Natural killer cell treated with Interleukin-12 subunit alpha and Interleukin-12 subunit beta and Interleukin-15 and Interleukin-18, amount 100 ng/mL, for 72 hours (primary cell): ENCODE results near the gene HOXD4. TPM values are rescaled to one million over a fixed set of nuclear protein-coding genes. Genes with fewer than 3 reads are reported as not detected.
A peak's percentile ranks its signal among the peaks of the same experiment; 100 is the strongest.

Experiments
- ATAC-seq, 2 donors: fragments of 150-1000 bp; cut with Tn5 transposase in 1 of 2; sonication (Bioruptor Pico), chemical (Tn5 transposase) in 1 of 2; 2 replicates each; pipeline ENCODE4 v1.10.0; 2021
- DNase-seq: peaks from one replicate; pipeline ENCODE4 v3.0.0; 2022; ENCODE audit warnings: low spot score
- H3K27ac Mint-ChIP-seq, 2 donors: 1 replicate in 1 of 2; 2 replicates in 1 of 2; pipeline ENCODE4 v1.8.0; 2022; ENCODE audit warnings: mixed read lengths in 2 of 2, mild to moderate bottlenecking in 1 of 2, moderate library complexity in 1 of 2
- H3K27me3 Mint-ChIP-seq, 2 donors: 1 replicate in 1 of 2; 2 replicates in 1 of 2; pipeline ENCODE4 v1.8.0; 2022; ENCODE audit warnings: mixed read lengths in 2 of 2
- H3K36me3 Mint-ChIP-seq: one replicate; pipeline ENCODE4 v1.8.0; 2022; ENCODE audit warnings: mixed read lengths
- H3K4me1 Mint-ChIP-seq, 2 donors: 1 replicate in 1 of 2; 2 replicates in 1 of 2; pipeline ENCODE4 v1.8.0; 2022; ENCODE audit warnings: low read depth in 2 of 2, mixed read lengths in 2 of 2, mild to moderate bottlenecking in 1 of 2
- H3K4me3 Mint-ChIP-seq: one replicate; pipeline ENCODE4 v1.8.0; 2022; ENCODE audit warnings: mixed read lengths
- H3K9me3 Mint-ChIP-seq: 2 replicates; pipeline ENCODE4 v1.8.0; 2022; ENCODE audit warnings: mixed read lengths
- total RNA-seq, 2 donors: library from RNA; stranded (reverse); gene quantifications; one replicate each; pipeline ENCODE4 v1.2.3, GENCODE V29; 2022

The HOXD4 gene
- total RNA-seq, 2 donors from 2014 or later, result not detected

DNA sequence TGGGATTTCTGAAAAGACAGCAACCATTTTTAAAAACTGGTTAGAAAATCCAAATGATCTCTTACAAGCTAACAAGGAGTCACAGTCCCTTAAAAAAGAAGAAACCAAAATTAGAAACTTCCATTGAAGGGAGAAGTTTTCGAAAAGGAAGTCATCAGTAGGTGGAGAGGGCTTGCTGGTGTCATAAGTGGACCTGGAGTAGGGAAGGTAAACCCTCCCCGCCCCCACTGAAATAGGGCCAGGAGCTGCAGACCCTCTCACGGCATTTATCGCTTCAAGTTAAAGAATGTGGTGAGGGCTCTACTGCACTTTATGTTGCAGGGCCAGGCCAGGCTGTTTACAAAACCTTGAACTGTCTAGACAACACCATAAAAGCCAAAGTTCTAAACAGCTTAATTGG, 41.4 kb upstream of the HOXD4 start:
- Mint-ChIP-seq H3K36me3 (peaks cover 7% of the 10 kb centered on the region), H3K4me1 (peaks cover 8 to 16% of the 10 kb centered on the region in 2 donors), H3K27ac (no peak overlapping the region), H3K4me3 (no peak overlapping the region), H3K27me3 (peaks cover 55 to 69% of the 10 kb centered on the region in 2 donors), H3K9me3 (no peaks in the 10 kb centered on the region)
- ATAC-seq (no peak), DNase-seq (no peak)

DNA sequence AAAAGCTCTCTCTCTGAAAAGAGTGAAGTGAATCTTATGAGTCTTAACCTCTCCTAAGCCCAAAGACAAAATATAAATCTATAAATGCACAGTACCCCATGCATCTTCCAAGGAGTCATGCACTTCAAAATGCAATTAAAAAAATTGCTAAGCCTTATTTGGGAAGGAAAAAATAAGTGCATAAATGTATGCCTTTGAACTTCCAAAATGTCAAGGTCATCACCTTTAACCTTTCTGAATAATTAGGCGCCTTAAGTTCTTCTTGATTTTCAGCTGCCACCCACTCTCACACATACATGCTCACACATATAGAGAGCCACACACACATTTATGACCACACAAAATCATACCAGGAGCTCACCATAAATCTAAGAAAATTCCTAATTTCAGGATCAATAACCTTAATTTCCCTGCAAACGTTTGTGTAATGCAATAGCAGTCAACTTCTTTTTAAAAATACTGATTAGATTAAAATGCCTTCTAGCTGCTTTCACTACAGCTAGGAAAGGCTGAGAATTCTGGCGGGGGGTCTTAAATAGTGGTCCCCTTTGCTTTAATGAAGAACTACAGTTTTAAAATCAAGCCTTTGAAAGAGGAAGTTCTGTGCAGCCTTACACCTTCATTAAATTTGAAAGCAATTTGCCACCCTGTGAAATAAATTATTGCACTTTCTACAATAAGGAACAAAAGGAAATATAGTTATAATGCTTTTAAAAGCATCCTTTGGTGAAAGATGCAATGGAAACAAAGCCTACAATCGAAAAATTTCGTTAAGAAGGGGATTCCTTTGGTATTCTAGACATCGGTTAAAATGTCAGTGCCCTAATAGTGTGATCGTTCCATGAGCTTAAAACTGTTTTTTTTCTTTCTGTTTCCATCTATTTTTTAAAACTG, 40.7 kb upstream of the HOXD4 start:
- Mint-ChIP-seq H3K4me3 (no peak overlapping the region), H3K9me3 (no peaks in the 10 kb centered on the region), H3K27ac (no peak overlapping the region), H3K27me3 (peaks cover 48 to 66% of the 10 kb centered on the region in 2 donors), H3K4me1 (peaks cover 8 to 13% of the 10 kb centered on the region in 2 donors), H3K36me3 (peaks cover 7% of the 10 kb centered on the region)
- no peak for ATAC-seq
- no peak for DNase-seq

DNA sequence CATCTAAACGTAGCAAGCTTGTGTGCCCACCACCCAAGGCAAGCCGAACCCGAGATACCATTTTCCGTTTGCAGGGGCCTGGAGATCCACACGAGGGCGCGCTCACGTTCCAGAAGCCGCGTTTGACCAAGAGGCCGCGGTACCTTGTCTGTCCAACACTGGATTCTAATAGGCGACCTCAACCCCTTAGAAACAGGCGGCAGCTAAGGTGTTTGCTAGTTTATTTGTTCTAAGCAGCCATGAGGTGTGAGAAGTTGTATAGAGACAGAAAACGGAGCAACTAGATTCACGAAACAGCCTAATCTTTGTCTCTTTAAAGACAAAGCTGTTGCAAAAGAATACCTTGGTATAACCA, 40.1 kb upstream of the HOXD4 start:
- Mint-ChIP-seq H3K4me1 (peaks cover 2 to 8% of the 10 kb centered on the region in 2 donors), H3K36me3 (peaks cover 2% of the 10 kb centered on the region), H3K27ac (no peak overlapping the region), H3K27me3 (peaks cover 43 to 62% of the 10 kb centered on the region in 2 donors), H3K4me3 (no peak overlapping the region), H3K9me3 (no peaks in the 10 kb centered on the region)
- no peak for DNase-seq
- ATAC-seq, result no peak

DNA sequence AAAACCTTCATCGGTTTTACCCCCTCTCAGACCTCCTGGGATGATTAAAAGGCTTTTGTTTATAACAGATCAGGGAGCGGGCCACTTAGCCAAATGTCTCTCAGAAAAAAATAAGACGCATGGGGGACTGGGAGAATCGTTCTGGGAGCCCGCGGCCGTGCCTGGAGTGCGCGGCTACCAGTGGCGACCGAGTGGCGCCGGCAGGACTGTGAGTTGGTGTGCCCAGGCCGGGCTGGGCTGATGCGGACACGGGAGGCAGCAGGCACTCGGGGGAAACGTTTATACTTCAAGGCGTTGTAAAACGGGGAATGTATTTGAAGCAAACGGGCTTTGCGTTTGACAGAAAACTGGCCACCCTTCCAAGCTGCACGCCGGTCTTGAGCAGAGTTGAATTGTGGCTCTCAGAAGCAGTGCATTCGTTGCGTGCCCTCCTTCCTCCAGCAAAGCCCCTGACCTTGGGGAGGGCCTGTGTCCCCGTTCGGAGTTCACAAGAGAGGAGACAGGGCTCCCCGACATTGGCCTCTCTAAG, 39.4 kb upstream of the HOXD4 start:
- Mint-ChIP-seq H3K4me3 (no peak overlapping the region), H3K9me3 (no peaks in the 10 kb centered on the region), H3K27me3 (peaks cover 48 to 64% of the 10 kb centered on the region in 2 donors), H3K27ac (no peak overlapping the region), H3K4me1 (peaks cover 0 to 6% of the 10 kb centered on the region in 2 donors), H3K36me3 (peaks cover 3% of the 10 kb centered on the region)
- ATAC-seq, result no peak
- no peak for DNase-seq

DNA sequence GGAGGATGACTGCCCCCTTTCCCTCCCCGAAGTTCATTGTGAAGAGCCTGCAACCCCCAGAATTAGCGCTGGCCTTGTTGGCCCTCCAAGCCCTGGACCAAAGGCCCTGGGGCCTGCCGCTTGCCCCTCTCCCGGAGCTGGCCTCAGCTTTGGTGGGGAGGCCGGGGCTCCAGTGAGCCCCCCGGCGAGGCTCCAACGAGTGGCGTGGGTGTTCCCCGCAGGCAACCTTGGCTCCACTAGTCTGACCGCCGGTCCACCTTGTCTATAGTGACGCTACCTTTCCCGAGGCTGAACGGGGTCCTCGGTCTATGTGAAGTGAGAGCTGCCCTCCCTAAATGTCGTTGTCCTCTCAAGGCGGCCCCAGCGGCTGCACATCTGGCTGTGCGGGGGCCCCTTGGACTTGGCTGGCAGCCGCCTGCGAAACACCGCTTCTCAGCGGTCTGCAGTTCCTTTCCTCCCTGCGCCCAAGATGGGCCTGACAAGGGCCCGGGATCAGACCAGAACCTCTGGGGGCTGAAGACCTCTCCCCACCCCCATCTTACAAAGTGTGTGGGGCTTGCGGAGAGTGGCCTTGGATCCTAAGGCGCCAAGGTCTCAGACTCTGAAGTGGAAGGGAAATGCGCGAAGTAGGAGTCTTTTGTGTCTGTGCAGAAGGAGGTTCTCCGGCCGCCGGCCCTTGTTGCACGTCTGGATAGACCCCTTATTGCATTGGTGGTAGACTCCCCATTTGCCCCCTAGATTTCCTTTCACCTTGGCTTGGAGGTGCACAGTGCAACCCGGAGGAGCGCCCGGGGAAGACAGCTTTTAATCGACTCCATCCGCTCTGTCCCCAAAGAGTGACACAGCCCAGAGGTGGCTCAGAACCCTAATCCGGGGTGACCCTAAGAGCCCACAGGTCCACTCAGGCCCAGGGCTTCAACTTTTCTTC, 38.7 kb upstream of the HOXD4 start:
- Mint-ChIP-seq H3K36me3 (peaks cover 6% of the 10 kb centered on the region), H3K27me3 (peaks cover 49 to 71% of the 10 kb centered on the region in 2 donors), H3K4me3 (no peak overlapping the region), H3K4me1 (peaks cover 0 to 6% of the 10 kb centered on the region in 2 donors), H3K9me3 (no peaks in the 10 kb centered on the region), H3K27ac (no peak overlapping the region)
- ATAC-seq, result no peak
- DNase-seq, result no peak

DNA sequence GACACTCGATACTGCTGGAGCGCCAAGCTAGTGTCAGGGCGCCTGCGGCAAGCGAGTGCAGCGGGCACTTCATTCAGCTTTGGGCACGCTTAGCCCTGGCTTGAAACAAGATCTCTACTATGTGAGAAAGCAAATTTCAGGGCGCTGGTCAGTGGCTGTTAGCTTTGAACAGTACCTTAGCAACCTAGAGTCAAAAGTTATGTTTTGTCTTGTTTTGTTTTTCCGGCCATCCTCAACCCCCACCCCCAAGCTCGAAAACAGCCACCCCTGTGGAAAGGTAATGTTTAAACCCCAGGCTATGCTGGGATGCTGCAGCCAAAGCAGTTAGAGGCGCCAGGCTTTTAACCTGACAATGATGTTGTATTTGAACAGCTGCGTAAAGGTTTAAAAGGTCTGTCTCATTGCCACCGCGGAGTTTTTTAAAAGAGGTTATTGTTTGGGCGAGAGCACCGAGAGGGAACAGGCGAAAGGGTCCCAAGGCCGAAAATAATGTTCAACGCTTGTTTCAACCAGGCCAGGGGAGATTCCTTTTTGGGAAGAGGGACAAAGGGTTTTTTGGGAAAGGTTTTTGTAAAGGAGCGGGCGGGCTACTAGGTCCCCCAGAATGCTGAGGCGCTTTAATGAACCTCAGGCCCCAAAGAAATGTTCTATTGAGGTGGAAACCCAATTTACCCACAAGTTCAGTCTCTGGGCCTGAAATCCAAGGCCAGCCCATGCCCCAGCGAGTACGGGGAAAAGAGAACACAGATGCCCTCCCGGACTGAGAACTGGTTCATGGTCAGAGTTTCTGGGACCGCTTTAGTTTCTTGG, 37.0 kb upstream of the HOXD4 start:
- H3K9me3 Mint-ChIP-seq, result peaks cover 3% of the 10 kb centered on the region

DNA sequence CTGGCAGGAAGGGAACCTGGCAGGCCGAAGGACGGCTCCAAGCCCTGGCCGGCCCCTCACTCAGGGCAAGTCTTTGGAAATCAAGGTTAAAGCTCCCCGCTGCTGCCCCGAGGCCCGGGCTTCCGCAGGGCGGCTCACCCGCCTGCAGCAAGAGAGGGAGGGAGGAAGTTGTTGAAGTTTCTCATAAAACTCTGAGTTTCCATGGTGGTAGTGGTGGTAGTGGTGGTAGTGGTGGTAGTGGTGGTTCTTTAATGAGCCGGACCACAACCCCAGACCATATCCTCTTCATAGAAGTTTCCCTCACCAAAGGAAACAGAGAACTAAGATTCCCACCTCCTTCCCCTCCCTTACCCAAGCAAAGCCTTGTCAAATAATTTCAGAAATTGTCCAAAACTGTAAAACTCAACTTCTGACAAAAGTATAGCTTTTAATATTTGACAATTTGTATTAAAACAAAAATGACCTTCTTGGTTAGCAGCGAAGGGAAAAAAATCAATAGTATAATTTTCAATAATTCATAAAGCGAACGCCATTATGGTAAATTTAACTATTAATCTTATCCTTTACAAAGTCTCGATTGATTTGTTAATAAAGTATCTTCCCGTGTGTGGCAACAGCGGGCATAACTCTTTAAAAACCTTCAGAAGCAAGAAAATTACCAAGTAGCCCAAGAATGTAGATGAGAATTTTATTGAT, 36.3 kb upstream of the HOXD4 start:
- Mint-ChIP-seq H3K27ac (no peak overlapping the region), H3K9me3 (peaks cover 3% of the 10 kb centered on the region), H3K36me3 (peaks cover 13% of the 10 kb centered on the region), H3K4me1 (peaks cover 8 to 9% of the 10 kb centered on the region in 2 donors), H3K4me3 (no peak overlapping the region), H3K27me3 (peaks cover 57 to 79% of the 10 kb centered on the region in 2 donors)
- DNase-seq (no peak), ATAC-seq (no peak)

More for the DNA sequence above, 37.0 kb upstream of the HOXD4 start:
- no peak for DNase-seq
- Mint-ChIP-seq H3K36me3 (peaks cover 13% of the 10 kb centered on the region), H3K27ac (no peak overlapping the region), H3K4me1 (peaks cover 9 to 10% of the 10 kb centered on the region in 2 donors), H3K27me3 (peaks cover 57 to 79% of the 10 kb centered on the region in 2 donors), H3K4me3 (no peak overlapping the region)
- ATAC-seq, result no peak

DNA sequence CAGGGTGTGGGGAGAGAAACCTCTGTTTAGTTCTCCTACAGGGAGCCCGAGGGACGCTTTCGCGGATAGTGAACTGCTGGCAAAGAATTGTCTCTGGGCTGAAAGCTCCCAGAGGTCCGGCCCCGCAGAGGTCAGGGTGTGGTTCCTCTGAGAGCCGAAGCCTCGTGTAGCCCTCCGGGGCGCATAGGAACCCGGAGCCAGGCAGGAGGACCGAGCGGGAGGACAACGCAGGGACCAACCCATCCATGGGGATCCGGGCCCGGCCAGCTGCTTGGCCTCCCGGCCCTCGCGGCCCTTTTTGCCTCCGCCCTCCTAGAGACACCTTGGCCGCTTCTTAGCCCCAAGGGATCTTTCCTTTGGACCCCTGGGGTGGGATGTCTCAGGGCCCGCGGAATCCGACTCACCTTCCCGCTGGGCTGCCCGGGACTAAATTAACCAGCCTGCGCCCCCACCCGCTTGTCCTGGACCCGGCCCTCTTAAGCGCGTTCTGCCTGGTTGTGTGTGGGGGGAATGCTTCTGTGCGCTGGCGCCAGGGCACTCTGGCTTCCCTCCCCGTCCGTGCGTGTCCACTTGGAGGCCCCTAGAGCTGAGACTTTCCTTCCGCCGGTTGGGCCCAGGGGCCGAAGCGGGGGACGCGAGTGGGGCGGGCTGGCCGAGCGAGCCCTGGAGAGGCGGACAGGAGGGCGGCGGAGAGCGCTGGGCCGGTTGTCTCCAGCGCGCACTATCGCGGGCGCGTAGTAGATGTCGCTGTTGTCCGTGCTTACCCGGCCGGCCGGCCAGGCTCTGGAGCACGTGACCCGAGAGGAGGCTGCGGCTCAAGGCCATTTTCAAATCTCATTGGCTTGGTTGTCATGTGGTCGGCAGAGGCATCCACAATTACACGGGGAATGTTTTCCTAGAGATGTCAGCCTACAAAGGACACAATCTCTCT, 35.2 kb upstream of the HOXD4 start, which contains the start of gene HOXD10:
Gene HOXD10, plus strand, starts transcription at position 896 of the 931 bp plus-strand sequence. CDS start 56 bp downstream, outside the sequence.
- no peak for ATAC-seq
- H3K27ac Mint-ChIP-seq, result no peak within 1 kb of the TSS

DNA sequence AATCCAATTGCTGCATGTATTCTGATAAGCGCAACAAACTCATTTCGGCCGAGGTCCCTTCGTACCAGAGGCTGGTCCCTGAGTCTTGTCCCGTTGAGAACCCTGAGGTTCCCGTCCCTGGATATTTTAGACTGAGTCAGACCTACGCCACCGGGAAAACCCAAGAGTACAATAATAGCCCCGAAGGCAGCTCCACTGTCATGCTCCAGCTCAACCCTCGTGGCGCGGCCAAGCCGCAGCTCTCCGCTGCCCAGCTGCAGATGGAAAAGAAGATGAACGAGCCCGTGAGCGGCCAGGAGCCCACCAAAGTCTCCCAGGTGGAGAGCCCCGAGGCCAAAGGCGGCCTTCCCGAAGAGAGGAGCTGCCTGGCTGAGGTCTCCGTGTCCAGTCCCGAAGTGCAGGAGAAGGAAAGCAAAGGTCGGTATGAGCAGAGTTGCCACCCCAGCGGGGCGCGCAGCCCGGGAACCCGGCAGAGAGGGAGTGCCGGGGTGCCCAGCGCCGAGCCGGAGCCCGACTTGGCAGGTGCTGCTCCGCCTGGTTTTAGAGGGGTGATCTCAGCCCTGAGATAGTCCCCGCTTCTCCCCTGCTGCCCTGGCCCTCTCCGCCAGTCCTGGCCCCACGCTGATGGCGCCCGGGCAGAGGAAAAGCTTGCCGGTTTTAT, 34.1 kb upstream of the HOXD4 start:
- ATAC-seq, result no peak
- DNase-seq, result no peak
- Mint-ChIP-seq H3K9me3 (peaks cover 3% of the 10 kb centered on the region), H3K36me3 (peaks cover 13% of the 10 kb centered on the region), H3K4me1 (peaks cover 8 to 9% of the 10 kb centered on the region in 2 donors), H3K27me3 (peaks cover 52 to 79% of the 10 kb centered on the region in 2 donors), H3K27ac (no peak overlapping the region), H3K4me3 (no peak overlapping the region)

More for the DNA sequence above, 35.2 kb upstream of the HOXD4 start, which contains the start of gene HOXD10:
- H3K9me3 Mint-ChIP-seq, result peaks cover 3% of the 10 kb centered on the region
- H3K36me3 Mint-ChIP-seq, result peaks cover 13% of the 10 kb centered on the region
- DNase-seq, result no peak
- no peak within 1 kb of the TSS for H3K4me3 Mint-ChIP-seq
- peaks cover 8 to 9% of the 10 kb centered on the region in 2 donors for H3K4me1 Mint-ChIP-seq
- H3K27me3 Mint-ChIP-seq, result peaks cover 57 to 83% of the 10 kb centered on the region in 2 donors

DNA sequence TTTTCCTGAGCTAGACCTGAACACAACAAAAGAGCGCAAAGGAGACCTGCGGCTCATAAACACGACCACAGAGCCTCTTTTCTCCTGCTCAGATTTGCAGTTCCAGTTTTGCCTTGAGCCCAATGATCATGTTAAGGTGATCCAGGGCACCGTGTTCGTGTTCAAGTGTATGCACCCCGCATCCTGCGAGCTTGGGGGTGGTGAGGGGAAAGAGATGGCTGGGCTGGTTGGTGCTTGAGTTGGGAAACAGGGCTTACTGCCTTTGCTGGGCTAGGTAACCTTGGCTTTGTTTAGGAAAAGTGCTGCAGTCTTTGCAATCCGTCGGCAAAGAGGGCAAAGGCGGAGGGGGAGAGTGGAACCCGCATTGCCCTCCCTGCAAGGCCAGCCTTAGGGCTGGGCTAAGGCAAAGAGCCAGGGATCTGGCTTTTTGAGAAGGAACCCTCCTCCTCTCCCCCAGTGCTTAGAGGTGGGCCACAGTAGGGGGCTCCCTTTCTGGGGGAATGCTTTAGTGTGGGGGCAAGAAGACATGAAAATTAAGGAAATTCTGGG, 33.5 kb upstream of the HOXD4 start:
- peaks cover 3% of the 10 kb centered on the region for H3K9me3 Mint-ChIP-seq
- peaks cover 8 to 9% of the 10 kb centered on the region in 2 donors for H3K4me1 Mint-ChIP-seq
- H3K27me3 Mint-ChIP-seq, result peaks cover 53 to 74% of the 10 kb centered on the region in 2 donors
- H3K36me3 Mint-ChIP-seq, result peaks cover 13% of the 10 kb centered on the region
- H3K4me3 Mint-ChIP-seq, result peak overlapping the region; percentile 40
- no peak overlapping the region for H3K27ac Mint-ChIP-seq
- DNase-seq, result no peak
- ATAC-seq, result no peak
